WI38 (cell line): ENCODE measurements around the gene MYO16.

Source experiments
- H3K4me3 ChIP-seq: 2 replicates; pipeline ENCODE4 v1.5.1; 2011; ENCODE audit warnings: low read depth, mild to moderate bottlenecking, control low read depth, low read length
- TF ChIP-seq, protein P1 (sequence below): IDR thresholded peaks from 2 replicates; pipeline ENCODE4 v1.5.1; 2012; ENCODE audit warnings: low read depth, mild to moderate bottlenecking, control low read depth, low read length

The MYO16 gene

DNA sequence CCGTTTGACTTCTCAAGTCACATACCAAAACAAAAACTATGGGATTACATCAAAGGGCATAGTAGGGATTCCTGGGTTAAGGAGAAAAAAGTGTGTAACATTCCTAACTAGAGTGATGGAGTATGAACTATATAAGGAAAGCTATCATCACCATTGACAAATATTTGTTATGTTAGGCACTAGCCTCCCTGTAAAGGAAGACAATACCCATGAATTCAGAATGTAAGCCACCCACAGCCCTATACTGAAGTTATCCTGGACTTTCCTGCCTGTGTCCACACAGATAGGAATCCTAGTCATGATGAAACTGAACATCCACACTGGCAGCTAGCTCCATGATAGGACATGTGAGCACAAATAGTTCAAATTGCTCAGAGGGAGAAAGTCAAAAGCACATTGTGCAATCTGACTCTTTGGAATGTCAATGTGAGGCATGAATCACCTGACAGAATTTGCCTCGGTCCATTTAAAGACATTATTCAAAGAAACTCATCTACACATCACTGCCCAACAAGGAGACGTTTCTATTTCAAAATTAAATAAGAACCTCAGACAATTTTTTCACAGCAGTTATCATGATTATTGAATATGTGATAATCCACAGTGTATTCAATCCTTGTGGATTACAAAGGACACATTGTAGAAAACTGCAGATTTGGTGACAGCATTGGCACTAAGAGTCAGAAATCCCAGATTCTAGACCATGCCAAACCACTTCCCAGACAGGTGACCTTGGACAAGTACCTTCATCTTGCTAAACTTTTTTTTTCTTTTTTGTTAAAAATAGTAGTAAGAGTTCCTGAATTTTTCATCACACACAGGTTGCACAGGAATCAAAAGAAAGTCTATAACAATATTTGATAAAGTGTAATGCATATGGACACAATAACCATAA is 627.7 kb downstream of the MYO16 start:
- 0 out of 2 replicates have a peak overlapping the region, but pooled peaks have one; percentile 5 for H3K4me3 ChIP-seq
- TF ChIP-seq, protein P1, sequence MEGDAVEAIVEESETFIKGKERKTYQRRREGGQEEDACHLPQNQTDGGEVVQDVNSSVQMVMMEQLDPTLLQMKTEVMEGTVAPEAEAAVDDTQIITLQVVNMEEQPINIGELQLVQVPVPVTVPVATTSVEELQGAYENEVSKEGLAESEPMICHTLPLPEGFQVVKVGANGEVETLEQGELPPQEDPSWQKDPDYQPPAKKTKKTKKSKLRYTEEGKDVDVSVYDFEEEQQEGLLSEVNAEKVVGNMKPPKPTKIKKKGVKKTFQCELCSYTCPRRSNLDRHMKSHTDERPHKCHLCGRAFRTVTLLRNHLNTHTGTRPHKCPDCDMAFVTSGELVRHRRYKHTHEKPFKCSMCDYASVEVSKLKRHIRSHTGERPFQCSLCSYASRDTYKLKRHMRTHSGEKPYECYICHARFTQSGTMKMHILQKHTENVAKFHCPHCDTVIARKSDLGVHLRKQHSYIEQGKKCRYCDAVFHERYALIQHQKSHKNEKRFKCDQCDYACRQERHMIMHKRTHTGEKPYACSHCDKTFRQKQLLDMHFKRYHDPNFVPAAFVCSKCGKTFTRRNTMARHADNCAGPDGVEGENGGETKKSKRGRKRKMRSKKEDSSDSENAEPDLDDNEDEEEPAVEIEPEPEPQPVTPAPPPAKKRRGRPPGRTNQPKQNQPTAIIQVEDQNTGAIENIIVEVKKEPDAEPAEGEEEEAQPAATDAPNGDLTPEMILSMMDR, result no peak
